ENCODE data around the gene RGL4. TPM values are rescaled to one million over a fixed set of nuclear protein-coding genes. Genes with fewer than 3 reads are reported as not detected.
"Not testable (repeated sequence)": the region's sequence is repeated elsewhere in the genome, so short reads cannot be mapped to it uniquely, and the experiment has no call there.

RGL4 gene
- total and polyA plus RNA-seq, 2 of the 13 experiments (the other 11 are each of a cell fraction or from before 2014, with no cell fraction given), result not detected

GRCh38 chr22:23676841-23677700 lies 13.7 kb upstream of the RGL4 start:
- DNase-seq (ENCODE audit: low spot score); in situ Hi-C loops (cut with HindIII; ENCODE audit: extremely low pct_ligation_motif_present, low pct_unique_long_range_greater_than_20kb); CTCF ChIA-PET (ENCODE audit: low intra/inter-chr PET ratio, low total read pairs); H2AFZ ChIP-seq (ENCODE audit: low read length); H3K27ac ChIP-seq (ENCODE audit: extremely low read length, insufficient read depth, low read length); H3K79me2 ChIP-seq (ENCODE audit: insufficient read depth, low read length); H3K4me3 ChIP-seq (replicated peaks in 1 of 3; ENCODE audit: insufficient read depth in 1 of 3, low read depth in 2 of 3, low read length in 3 of 3); H3K9ac ChIP-seq (ENCODE audit: insufficient read depth, low read depth, low read length); ATAC-seq; H3K4me2 ChIP-seq (ENCODE audit: low read depth, low read length); BruUV-seq (replicated peaks); H3K36me3 ChIP-seq (replicated peaks in 1 of 2; ENCODE audit: control insufficient read depth in 1 of 2, insufficient read depth in 2 of 2, low read length in 2 of 2); FAIRE-seq; H4K20me1 ChIP-seq (ENCODE audit: insufficient read depth, low read length); H3K27me3 ChIP-seq (ENCODE audit: control insufficient read depth in 1 of 2, insufficient read depth in 2 of 2, low read length in 2 of 2); H3K9me3 ChIP-seq (ENCODE audit: low read length): not testable (repeated sequence)
- WGBS (ENCODE audit: low lambda C conversion rate), result 99% methylated on average over 8 of the region's 12 CpGs
- POLR2A ChIA-PET, result interaction anchor here (1.2 kb wide), 1 partner anchor 40 kb away, joined by 5 read pairs; no protein-coding TSS in a partner anchor
- peaks cover 60% of the 10 kb centered on the region for H3K4me1 ChIP-seq (ENCODE audit: insufficient read depth, low read length)
- intact Hi-C loops (cut with micrococcal nuclease; ENCODE audit: unreplicated experiment), result loop anchor here (5.0 kb wide), 1 partner anchor 50 kb away; no protein-coding TSS in a partner anchor

DNA sequence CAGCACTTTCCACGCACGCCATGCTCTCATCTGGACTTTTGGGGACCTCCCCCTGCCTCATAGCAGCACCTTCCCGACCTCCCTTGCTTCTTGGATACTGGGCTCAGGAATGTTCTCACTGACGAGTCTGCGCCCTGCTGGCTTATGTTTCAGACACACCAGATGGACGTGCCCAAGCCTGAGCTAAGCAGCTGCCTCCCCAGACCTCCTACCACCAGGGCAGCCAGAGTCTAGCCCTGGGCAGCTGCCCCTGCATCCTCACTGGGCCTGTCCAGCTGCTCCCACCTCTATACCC lies 13.2 kb upstream of the RGL4 start:
- CTCF ChIA-PET (ENCODE audit: low intra/inter-chr PET ratio, low total read pairs), result no interaction called here
- TF ChIP-seq ZMYM3 (CRISPR knock-in tag; IDR thresholded peaks at IDR 0.05) (no peak), PHF21A (CRISPR knock-in tag; IDR thresholded peaks at IDR 0.05) (no peak), NBN (conservative IDR thresholded peaks at IDR 0.05) (no peak), ZNF292 (CRISPR knock-in tag; IDR thresholded peaks at IDR 0.05; ENCODE audit: borderline replicate concordance, low read depth) (no peak), ZNF598 (CRISPR knock-in tag; IDR thresholded peaks at IDR 0.05; ENCODE audit: borderline replicate concordance) (no peak), FOXC1 (CRISPR knock-in tag; IDR thresholded peaks at IDR 0.05; ENCODE audit: borderline replicate concordance) (no peak), YY1 (IDR thresholded peaks at IDR 0.05; ENCODE audit: insufficient read depth, insufficient replicate concordance, low read depth, low read length) (no peak), BRD4 (CRISPR knock-in tag; IDR thresholded peaks at IDR 0.05) (no peak)
- FAIRE-seq (no peak), ATAC-seq (no peak), DNase-seq (ENCODE audit: low spot score) (no peak)
- Histone ChIP-seq H3K9me3 (ENCODE audit: low read length) (no peaks in the 10 kb centered on the region), H3K79me2 (ENCODE audit: insufficient read depth, low read length) (no peaks in the 10 kb centered on the region), H3K4me2 (ENCODE audit: low read depth, low read length) (no peak overlapping the region), H3K27me3 (ENCODE audit: control insufficient read depth in 1 of 2, insufficient read depth in 2 of 2, low read length in 2 of 2) (no peaks in the 10 kb centered on the region), H2AFZ (ENCODE audit: low read length) (no peak overlapping the region), H3K27ac (ENCODE audit: extremely low read length, insufficient read depth, low read length) (no peak overlapping the region), H3K9ac (ENCODE audit: insufficient read depth, low read depth, low read length) (no peak overlapping the region), H3K36me3 (replicated peaks in 1 of 2; ENCODE audit: control insufficient read depth in 1 of 2, insufficient read depth in 2 of 2, low read length in 2 of 2) (peaks cover 0 to 10% of the 10 kb centered on the region in 2 experiments; a peak in 3 of 5 replicates), H3K4me3 (replicated peaks in 1 of 3; ENCODE audit: insufficient read depth in 1 of 3, low read depth in 2 of 3, low read length in 3 of 3) (no peak overlapping the region), H3K4me1 (ENCODE audit: insufficient read depth, low read length) (peaks cover 54% of the 10 kb centered on the region), H4K20me1 (ENCODE audit: insufficient read depth, low read length) (no peaks in the 10 kb centered on the region)
- intact Hi-C loops (cut with micrococcal nuclease; ENCODE audit: unreplicated experiment) (loop anchor here (5.0 kb wide), 1 partner anchor 50 kb away; no protein-coding TSS in a partner anchor), in situ Hi-C loops (cut with HindIII; ENCODE audit: extremely low pct_ligation_motif_present, low pct_unique_long_range_greater_than_20kb) (no loop called here)
- POLR2A ChIA-PET, result no interaction called here
- WGBS (ENCODE audit: low lambda C conversion rate), result 95% methylated on average over 6 of the region's 6 CpGs
- no TSS peak for BruUV-seq (replicated peaks)
